Keratinocyte (primary cell): ENCODE results near the gene SPOCK1. TPM values are rescaled to one million over a fixed set of nuclear protein-coding genes. Genes with fewer than 3 reads are reported as not detected.

ENCODE experiments used
- DNase-seq: peaks from one replicate; pipeline ENCODE4 v3.0.0-alpha.2; 2011; ENCODE audit warnings: low read depth, missing footprints, low spot score
- FAIRE-seq: peaks from 2 replicates; lab custom pipeline; 2011; peaks lifted over from hg19 to GRCh38; lab: Jason Lieb, UNC
- H2AFZ ChIP-seq: 2 replicates; pipeline ENCODE4 v1.6.0; 2012; ENCODE audit warnings: low read length, control low read depth, inconsistent platforms; ENCODE audit not compliant: control insufficient read depth
- H3K27ac ChIP-seq: 2 replicates; pipeline ENCODE4 v1.5.1; 2011; ENCODE audit warnings: low read length; ENCODE audit not compliant: control insufficient read depth, insufficient read depth
- H3K27me3 ChIP-seq: 3 replicates; pipeline ENCODE4 v1.6.0; 2011; ENCODE audit warnings: low read length; ENCODE audit not compliant: control insufficient read depth, insufficient read depth; ENCODE audit errors: extremely low read depth
- H3K36me3 ChIP-seq, 2 experiments: 2 replicates in 1 of 2; 3 replicates in 1 of 2; pipeline ENCODE4 v1.5.1; 2011; ENCODE audit warnings: low read length in 2 of 2, mild to moderate bottlenecking in 1 of 2; ENCODE audit not compliant: control insufficient read depth in 2 of 2, insufficient read depth in 2 of 2; ENCODE audit errors: extremely low read depth in 1 of 2
- H3K4me1 ChIP-seq: 3 replicates; pipeline ENCODE4 v1.5.1; 2011; ENCODE audit warnings: low read length; ENCODE audit not compliant: control insufficient read depth, insufficient read depth; ENCODE audit errors: extremely low read depth
- H3K4me2 ChIP-seq: 3 replicates; pipeline ENCODE4 v1.6.0; 2011; ENCODE audit warnings: low read depth, low read length; ENCODE audit not compliant: control insufficient read depth, insufficient read depth; ENCODE audit errors: extremely low read depth
- H3K4me3 ChIP-seq, 3 experiments: fragments of 200-600 bp in 1 of 3; sonication (generic) in 1 of 3; 2 replicates in 2 of 3; 3 replicates in 1 of 3; pipeline ENCODE4 v1.5.1; 2011 to 2016; ENCODE audit warnings: low read length in 3 of 3, mild to moderate bottlenecking in 3 of 3, control low read depth in 2 of 3, inconsistent platforms in 1 of 3, low read depth in 1 of 3, mixed read lengths in 1 of 3, mixed run types in 1 of 3, moderate library complexity in 1 of 3; ENCODE audit not compliant: control insufficient read depth in 2 of 3, insufficient read depth in 2 of 3; ENCODE audit errors: extremely low read depth in 1 of 3
- H3K79me2 ChIP-seq: 2 replicates; pipeline ENCODE4 v1.6.0; 2012; ENCODE audit warnings: low read length; ENCODE audit not compliant: control insufficient read depth, insufficient read depth
- H3K9ac ChIP-seq: 3 replicates; pipeline ENCODE4 v1.6.0; 2011; ENCODE audit warnings: low read length; ENCODE audit not compliant: control insufficient read depth, insufficient read depth; ENCODE audit errors: extremely low read depth
- H3K9me1 ChIP-seq: 3 replicates; pipeline ENCODE4 v1.6.0; 2011; ENCODE audit warnings: low read length; ENCODE audit not compliant: control insufficient read depth, insufficient read depth; ENCODE audit errors: extremely low read depth
- H3K9me3 ChIP-seq: 2 replicates; pipeline ENCODE4 v1.5.1; 2012; ENCODE audit warnings: low read depth, low read length; ENCODE audit not compliant: control insufficient read depth
- H4K20me1 ChIP-seq: 3 replicates; pipeline ENCODE4 v1.6.0; 2011; ENCODE audit warnings: low read length; ENCODE audit not compliant: control insufficient read depth, insufficient read depth; ENCODE audit errors: extremely low read depth
- EZH2 ChIP-seq: IDR thresholded peaks from one replicate; pipeline ENCODE4 v1.6.1; 2012; ENCODE audit warnings: inconsistent platforms, mild to moderate bottlenecking, low read length, moderate library complexity
- dilution Hi-C: fragments of 300-500 bp; cut with MboI; formaldehyde crosslinking; loops from one replicate; pipeline ENCODE4 v1.7.0; 2020; ENCODE audit warnings: low sequenced_read_pairs; ENCODE audit not compliant: extremely low pct_ligation_motif_present
- polyA plus RNA-seq, 5 experiments: library from polyadenylated mRNA; depleted of rRNA in 3 of 5; stranded (reverse) in 3 of 5; stranded (forward) in 1 of 5; unstranded in 1 of 5; fragments of >200 nt; gene quantifications; 1 replicate in 1 of 5; 2 replicates in 3 of 5; 3 replicates in 1 of 5; pipeline versions ENCODE4 v1.2.1 to v1.2.3, GENCODE V29; 2011 to 2012; ENCODE audit warnings: missing spikeins in 2 of 5, low read depth in 1 of 5, low replicate concordance in 1 of 5
- TF ChIP-seq, protein P1 (sequence below), 3 experiments: IDR thresholded peaks in 1 of 3; conservative IDR thresholded peaks in 1 of 3; optimal IDR thresholded peaks in 1 of 3; 2 replicates in 2 of 3; 3 replicates in 1 of 3; pipeline versions ENCODE3 to v1.5.1; 2011; ENCODE audit warnings: low read length in 3 of 3, mild to moderate bottlenecking in 3 of 3, moderate library complexity in 2 of 3, control low read depth in 1 of 3, inconsistent platforms in 1 of 3; ENCODE audit not compliant: insufficient read depth in 2 of 3; ENCODE audit errors: extremely low read depth in 1 of 3

SPOCK1 gene
- polyA plus RNA-seq, 1 donor (not counting 4 experiments of a cell fraction or from before 2014, with no cell fraction given), result 5.5 TPM

- no peak for FAIRE-seq
- Histone ChIP-seq H3K9ac (no peak overlapping the region), H3K27me3 (no peaks in the 10 kb centered on the region), H3K27ac (no peak overlapping the region), H3K4me3 (no peak overlapping the region), H4K20me1 (no peaks in the 10 kb centered on the region), H2AFZ (no peak overlapping the region), H3K36me3 (no peaks in the 10 kb centered on the region), H3K79me2 (no peaks in the 10 kb centered on the region), H3K9me1 (no peaks in the 10 kb centered on the region), H3K9me3 (no peaks in the 10 kb centered on the region), H3K4me1 (peaks cover 16% of the 10 kb centered on the region), H3K4me2 (no peak overlapping the region)
- DNase-seq, result no peak
- dilution Hi-C loops, result no loop called here
- TF ChIP-seq, protein P1, sequence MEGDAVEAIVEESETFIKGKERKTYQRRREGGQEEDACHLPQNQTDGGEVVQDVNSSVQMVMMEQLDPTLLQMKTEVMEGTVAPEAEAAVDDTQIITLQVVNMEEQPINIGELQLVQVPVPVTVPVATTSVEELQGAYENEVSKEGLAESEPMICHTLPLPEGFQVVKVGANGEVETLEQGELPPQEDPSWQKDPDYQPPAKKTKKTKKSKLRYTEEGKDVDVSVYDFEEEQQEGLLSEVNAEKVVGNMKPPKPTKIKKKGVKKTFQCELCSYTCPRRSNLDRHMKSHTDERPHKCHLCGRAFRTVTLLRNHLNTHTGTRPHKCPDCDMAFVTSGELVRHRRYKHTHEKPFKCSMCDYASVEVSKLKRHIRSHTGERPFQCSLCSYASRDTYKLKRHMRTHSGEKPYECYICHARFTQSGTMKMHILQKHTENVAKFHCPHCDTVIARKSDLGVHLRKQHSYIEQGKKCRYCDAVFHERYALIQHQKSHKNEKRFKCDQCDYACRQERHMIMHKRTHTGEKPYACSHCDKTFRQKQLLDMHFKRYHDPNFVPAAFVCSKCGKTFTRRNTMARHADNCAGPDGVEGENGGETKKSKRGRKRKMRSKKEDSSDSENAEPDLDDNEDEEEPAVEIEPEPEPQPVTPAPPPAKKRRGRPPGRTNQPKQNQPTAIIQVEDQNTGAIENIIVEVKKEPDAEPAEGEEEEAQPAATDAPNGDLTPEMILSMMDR (optimal IDR thresholded peaks at IDR 0.05 in 1 of 3, IDR thresholded peaks at IDR 0.05 in 1 of 3, conservative IDR thresholded peaks at IDR 0.05 in 1 of 3; ENCODE audit: extremely low read depth in 1 of 3, insufficient read depth in 2 of 3, low read length in 3 of 3), result no peak
These were observed 427.2 kb downstream of the SPOCK1 start for GRCh38 chr5:137071931-137072330.

DNA sequence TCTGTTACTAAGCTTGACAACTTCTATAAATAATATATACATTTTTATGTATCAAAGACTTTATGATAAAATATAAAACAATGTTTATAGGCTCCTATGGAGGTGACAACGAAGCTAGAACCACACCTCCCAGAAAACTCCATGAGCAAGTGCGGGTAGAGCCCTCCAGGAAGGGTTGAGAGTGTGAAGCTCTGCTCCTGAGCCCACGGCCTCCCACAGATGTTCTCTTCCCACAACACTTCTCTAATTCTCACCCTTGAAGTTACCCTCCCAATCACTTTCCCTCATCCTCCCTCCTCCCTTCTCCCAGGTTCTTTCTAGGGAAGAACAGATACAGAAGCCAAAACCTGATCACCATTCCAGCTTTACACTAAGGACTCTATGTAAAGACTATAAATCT, 427.6 kb downstream of the SPOCK1 start:
- H3K27me3 ChIP-seq, result no peaks in the 10 kb centered on the region
- dilution Hi-C loops, result no loop called here
- H3K4me1 ChIP-seq, result peaks cover 16% of the 10 kb centered on the region
- TF ChIP-seq, protein P1 (optimal IDR thresholded peaks at IDR 0.05 in 1 of 3, IDR thresholded peaks at IDR 0.05 in 1 of 3, conservative IDR thresholded peaks at IDR 0.05 in 1 of 3; ENCODE audit: extremely low read depth in 1 of 3, insufficient read depth in 2 of 3, low read length in 3 of 3), result no peak
- TF ChIP-seq EZH2, result no peak
- no peak overlapping the region for H3K27ac ChIP-seq
- no peaks in the 10 kb centered on the region for H3K9me1 ChIP-seq
- H3K9ac ChIP-seq, result no peak overlapping the region
- FAIRE-seq, result no peak
- no peaks in the 10 kb centered on the region for H3K79me2 ChIP-seq
- no peaks in the 10 kb centered on the region for H3K36me3 ChIP-seq
- H3K9me3 ChIP-seq, result no peaks in the 10 kb centered on the region
- no peaks in the 10 kb centered on the region for H4K20me1 ChIP-seq
- no peak for DNase-seq
- no peak overlapping the region for H3K4me3 ChIP-seq
- H2AFZ ChIP-seq, result no peak overlapping the region
- no peak overlapping the region for H3K4me2 ChIP-seq
